ENCODE data around the gene NEIL1.
"Not testable (repeated sequence)": the region's sequence is repeated elsewhere in the genome, so short reads cannot be mapped to it uniquely, and the experiment has no call there.

The NEIL1 gene

DNA sequence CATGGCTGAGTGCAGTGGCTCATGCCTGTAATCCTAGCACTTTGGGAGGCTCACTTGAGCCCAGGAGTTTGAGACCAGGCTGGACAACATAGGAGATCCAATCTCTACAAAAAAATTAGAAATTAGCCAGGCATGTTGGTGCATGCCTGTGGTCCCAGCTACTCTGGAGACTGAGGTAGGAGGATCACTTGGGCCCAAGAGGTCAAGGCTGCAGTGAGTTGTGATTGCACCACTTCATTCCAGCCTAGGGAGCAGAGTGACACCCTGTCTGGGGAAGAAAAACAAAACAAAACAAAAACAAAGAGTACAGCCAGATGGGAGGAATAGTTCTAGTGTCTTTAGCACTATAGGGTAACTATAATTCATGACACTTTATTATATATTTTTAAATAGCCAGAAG lies 37.1 kb upstream of the NEIL1 start:
- no peak overlapping the region for H3K4me3 ChIP-seq (ENCODE audit: control insufficient read depth, low read depth, low read length)
- TF ChIP-seq, protein P1, sequence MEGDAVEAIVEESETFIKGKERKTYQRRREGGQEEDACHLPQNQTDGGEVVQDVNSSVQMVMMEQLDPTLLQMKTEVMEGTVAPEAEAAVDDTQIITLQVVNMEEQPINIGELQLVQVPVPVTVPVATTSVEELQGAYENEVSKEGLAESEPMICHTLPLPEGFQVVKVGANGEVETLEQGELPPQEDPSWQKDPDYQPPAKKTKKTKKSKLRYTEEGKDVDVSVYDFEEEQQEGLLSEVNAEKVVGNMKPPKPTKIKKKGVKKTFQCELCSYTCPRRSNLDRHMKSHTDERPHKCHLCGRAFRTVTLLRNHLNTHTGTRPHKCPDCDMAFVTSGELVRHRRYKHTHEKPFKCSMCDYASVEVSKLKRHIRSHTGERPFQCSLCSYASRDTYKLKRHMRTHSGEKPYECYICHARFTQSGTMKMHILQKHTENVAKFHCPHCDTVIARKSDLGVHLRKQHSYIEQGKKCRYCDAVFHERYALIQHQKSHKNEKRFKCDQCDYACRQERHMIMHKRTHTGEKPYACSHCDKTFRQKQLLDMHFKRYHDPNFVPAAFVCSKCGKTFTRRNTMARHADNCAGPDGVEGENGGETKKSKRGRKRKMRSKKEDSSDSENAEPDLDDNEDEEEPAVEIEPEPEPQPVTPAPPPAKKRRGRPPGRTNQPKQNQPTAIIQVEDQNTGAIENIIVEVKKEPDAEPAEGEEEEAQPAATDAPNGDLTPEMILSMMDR (IDR thresholded peaks at IDR 0.05; ENCODE audit: control insufficient read depth, insufficient read depth, low read depth, low read length, missing control alignments), result no peak
- DNase-seq (ENCODE audit: low read depth), result no peak

GRCh38 chr15:75312548-75312947 lies 34.3 kb upstream of the NEIL1 start:
- not testable (repeated sequence) for H3K4me3 ChIP-seq (ENCODE audit: control insufficient read depth, low read depth, low read length); DNase-seq (ENCODE audit: low read depth)

DNA sequence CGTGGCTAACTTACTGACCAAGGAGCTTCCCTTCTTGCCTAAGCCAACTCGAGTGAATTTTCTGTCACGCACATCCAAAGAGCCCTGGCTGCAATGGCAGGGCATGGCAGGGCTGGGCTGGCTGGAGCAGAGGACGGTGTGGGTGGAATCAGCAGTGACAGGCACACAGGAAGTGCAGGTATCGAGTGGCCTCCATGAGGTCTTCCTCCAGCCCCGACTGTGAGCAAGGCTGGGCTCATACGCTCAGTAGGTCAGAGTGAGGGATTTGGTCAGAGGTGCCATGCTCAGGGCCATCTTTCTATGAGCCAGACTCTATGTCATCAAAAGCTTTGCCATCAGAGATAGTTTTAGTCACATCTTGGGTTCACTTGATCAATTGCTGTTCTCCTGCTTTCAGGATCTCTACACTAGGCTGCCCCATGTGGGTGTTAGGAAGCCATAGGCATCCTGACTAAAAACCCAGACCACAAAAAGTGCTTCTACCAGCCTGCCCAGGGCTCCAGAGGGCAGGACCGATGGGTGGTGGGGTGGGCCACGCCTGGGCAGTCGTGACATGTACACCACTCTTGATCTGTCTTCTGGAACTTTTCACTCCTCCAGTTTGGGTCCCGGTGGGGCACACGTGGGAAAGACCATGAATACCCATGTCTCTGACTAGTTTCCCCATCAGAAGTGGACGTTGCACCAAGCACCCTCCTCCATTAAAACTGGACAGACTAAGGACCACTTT lies 33.6 kb upstream of the NEIL1 start:
- DNase-seq (ENCODE audit: low read depth), result no peak
- no peak overlapping the region for H3K4me3 ChIP-seq (ENCODE audit: control insufficient read depth, low read depth, low read length)
- TF ChIP-seq, protein P1 (IDR thresholded peaks at IDR 0.05; ENCODE audit: control insufficient read depth, insufficient read depth, low read depth, low read length, missing control alignments), result no peak

- H3K4me3 ChIP-seq (ENCODE audit: control insufficient read depth, low read depth, low read length), result no peak overlapping the region
- TF ChIP-seq, protein P1 (IDR thresholded peaks at IDR 0.05; ENCODE audit: control insufficient read depth, insufficient read depth, low read depth, low read length, missing control alignments), result no peak
- DNase-seq (ENCODE audit: low read depth), result no peak
These were observed 32.1 kb upstream of the NEIL1 start for GRCh38 chr15:75314552-75315290.

DNA sequence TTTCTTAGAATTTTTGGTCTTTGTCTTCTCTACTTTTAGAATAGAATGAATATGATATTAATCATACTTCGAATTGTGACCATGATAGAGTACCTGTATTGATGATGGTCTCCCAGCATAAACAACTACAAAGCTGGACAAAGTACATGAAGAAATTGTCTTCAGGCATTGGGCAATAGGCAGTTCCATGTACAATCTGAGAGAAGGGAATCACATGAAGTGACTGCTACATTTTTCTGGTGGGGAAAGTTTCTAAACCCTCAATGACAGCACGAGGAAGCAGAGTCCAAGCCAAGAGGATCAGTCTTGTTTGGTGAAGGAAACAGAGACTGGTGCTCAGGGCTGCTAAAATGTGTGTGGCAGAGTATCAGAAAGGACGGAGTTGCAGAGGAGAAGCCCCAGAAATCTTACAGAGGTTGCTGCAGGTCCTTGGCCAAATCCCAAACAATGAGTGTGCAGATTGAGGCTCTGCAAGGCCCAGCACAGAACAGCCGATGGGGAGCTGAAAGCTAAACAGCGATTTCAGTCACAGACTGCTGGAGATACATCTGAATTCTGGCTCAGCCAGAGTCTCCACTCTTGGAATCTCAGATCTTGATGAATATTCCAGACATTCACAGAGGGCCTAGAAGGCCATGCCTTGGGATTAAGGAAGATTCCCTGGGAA lies 27.5 kb upstream of the NEIL1 start:
- DNase-seq (ENCODE audit: low read depth); H3K4me3 ChIP-seq (ENCODE audit: control insufficient read depth, low read depth, low read length): not testable (repeated sequence)

DNA sequence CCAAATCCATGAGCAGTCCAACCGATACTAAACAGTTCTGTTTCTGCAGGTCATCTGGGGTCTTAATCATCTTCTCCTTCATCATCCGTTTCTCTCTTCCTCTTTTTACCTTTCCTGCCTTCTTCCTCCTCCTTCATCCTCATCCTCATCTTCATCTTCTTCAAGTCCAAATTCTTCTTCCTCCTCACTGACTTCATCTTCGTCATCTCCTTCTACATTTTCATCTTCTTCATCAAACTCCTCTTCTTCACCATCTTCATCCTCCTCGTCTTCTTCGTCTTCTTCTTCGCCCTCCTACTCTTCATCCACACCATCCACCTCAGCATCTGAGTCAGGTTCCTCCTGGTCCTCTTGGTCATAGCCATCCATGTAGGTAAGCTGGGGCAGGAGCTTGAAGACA lies 25.1 kb upstream of the NEIL1 start:
- H3K4me3 ChIP-seq (ENCODE audit: control insufficient read depth, low read depth, low read length), result no peak overlapping the region
- TF ChIP-seq, protein P1 (IDR thresholded peaks at IDR 0.05; ENCODE audit: control insufficient read depth, insufficient read depth, low read depth, low read length, missing control alignments), result no peak
- DNase-seq (ENCODE audit: low read depth), result no peak

DNA sequence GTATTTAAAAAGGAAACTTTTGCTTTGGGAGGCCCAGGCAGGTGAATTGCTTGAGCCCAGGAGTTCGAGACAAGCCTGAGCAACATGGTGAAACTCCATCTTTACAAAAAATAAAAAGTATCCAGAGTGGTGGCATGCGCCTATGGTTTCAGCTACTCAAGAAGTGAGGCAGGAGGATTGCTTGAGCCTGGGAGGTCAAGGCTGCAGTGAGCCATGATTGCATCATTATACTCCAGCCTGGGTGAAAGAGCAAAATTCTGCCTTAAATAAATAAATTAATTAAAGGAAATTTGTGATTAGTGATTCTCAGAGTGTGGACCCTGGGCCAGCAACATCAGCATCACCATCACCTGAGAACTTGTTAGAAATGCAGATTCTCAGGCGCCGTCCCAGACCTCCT lies 20.9 kb upstream of the NEIL1 start:
- TF ChIP-seq, protein P1 (IDR thresholded peaks at IDR 0.05; ENCODE audit: control insufficient read depth, insufficient read depth, low read depth, low read length, missing control alignments), result no peak

More for the DNA sequence above, 20.9 kb upstream of the NEIL1 start:
- no peak overlapping the region for H3K4me3 ChIP-seq (ENCODE audit: control insufficient read depth, low read depth, low read length)
- DNase-seq (ENCODE audit: low read depth), result no peak

Data from AG09309 (cell line).